ENCODE results near the gene TAF5. TPM values are rescaled to one million over a fixed set of nuclear protein-coding genes. Genes with fewer than 3 reads are reported as not detected.
"Not testable (repeated sequence)": the region's sequence is repeated elsewhere in the genome, so short reads cannot be mapped to it uniquely, and the experiment has no call there.

Gene TAF5
- total RNA-seq: 10 to 100 TPM; 15.3 to 16.8 TPM

DNA sequence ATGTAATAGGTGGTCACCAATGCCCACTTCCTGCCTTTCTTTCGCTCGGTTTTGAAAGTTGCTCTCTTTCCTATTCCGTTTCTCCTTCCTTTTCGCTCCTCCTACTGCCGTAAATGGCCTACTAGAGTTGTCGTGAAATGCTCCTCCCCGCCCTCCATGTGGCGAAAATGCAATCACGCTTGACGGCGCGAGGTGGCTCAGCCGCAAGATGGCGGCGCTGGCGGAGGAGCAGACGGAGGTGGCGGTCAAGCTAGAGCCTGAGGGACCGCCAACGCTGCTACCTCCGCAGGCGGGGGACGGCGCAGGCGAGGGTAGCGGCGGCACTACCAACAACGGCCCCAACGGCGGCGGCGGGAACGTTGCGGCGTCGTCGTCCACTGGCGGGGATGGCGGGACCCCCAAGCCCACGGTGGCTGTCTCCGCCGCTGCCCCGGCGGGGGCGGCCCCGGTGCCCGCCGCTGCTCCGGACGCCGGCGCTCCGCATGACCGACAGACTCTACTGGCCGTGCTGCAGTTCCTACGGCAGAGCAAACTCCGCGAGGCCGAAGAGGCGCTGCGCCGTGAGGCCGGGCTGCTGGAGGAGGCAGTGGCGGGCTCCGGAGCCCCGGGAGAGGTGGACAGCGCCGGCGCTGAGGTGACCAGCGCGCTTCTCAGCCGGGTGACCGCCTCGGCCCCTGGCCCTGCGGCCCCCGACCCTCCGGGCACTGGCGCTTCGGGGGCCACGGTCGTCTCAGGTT is at the start of gene TAF5:
TSS of gene TAF5 (plus strand) at position 195 of the 737 bp plus-strand sequence. CDS start at position 209, 14 bp downstream.
- DNase-seq (peak; percentile 96), ATAC-seq (peak; percentile 64)
- CTCF ChIA-PET: interaction anchor here (1.0 to 2.0 kb wide), 7 partner anchors 15 to 123 kb away, joined by 3 to 7 read pairs (median 4); partner anchors contain the start of gene PCGF6
- peaks cover 10% of the 10 kb centered on the region for H3K36me3 Mint-ChIP-seq
- H3K4me1 Mint-ChIP-seq: peaks cover 28% of the 10 kb centered on the region
- H3K9me3 Mint-ChIP-seq (ENCODE audit: low read depth): no peaks in the 10 kb centered on the region
- H3K27me3 Mint-ChIP-seq: no peaks in the 10 kb centered on the region
- peak within 1 kb of the TSS; percentile 87 for H3K4me3 Mint-ChIP-seq
- peak within 1 kb of the TSS; percentile 86 for H3K27ac Mint-ChIP-seq

- ATAC-seq (no peak), DNase-seq (no peak)
- Mint-ChIP-seq H3K4me3 (no peak overlapping the region), H3K9me3 (ENCODE audit: low read depth) (no peaks in the 10 kb centered on the region), H3K4me1 (no peaks in the 10 kb centered on the region), H3K36me3 (peaks cover 32% of the 10 kb centered on the region), H3K27me3 (no peaks in the 10 kb centered on the region), H3K27ac (no peak overlapping the region)
- CTCF ChIA-PET: interaction anchor here (0.6 kb wide), 1 partner anchor 407 kb away, joined by 3 read pairs; no protein-coding TSS in a partner anchor
These were observed 39.9 kb upstream of the TAF5 start for GRCh38 chr10:103327906-103328305.

DNA sequence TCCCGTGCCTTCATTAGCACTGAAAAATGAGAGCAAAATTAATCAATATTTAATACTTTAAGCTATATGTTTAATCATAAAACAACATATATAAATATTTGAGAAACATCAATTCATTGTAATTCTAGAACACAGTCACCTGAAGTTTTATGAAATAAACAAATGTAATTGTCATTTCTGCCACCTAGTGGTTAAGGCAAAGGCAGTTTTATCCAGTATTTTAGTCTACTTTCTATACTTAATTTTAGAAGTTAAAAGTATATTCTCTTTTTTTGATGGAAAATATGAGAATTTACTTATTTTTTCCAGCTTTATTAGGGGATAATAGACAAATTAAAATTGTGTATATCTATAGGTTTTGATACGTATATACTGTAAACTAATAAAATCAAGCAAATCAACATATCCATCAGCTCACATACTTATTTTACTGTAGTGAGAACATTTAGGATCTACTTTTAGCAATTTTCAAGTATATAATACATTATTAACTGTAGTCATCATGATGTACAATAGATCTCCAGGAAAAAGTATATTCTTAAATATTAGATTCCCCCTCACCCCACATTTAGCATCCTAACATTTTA is 33.7 kb upstream of the TAF5 start:
- DNase-seq (no peak), ATAC-seq (no peak)
- Mint-ChIP-seq H3K27me3 (no peaks in the 10 kb centered on the region), H3K27ac (no peak overlapping the region), H3K4me1 (peaks cover 2% of the 10 kb centered on the region), H3K36me3 (peaks cover 27% of the 10 kb centered on the region), H3K9me3 (ENCODE audit: low read depth) (no peaks in the 10 kb centered on the region), H3K4me3 (no peak overlapping the region)
- CTCF ChIA-PET: interaction anchor here (0.6 to 2.0 kb wide), 17 partner anchors 9 to 590 kb away, joined by 3 to 15 read pairs (median 3); partner anchors contain the start of genes CNNM2, PCGF6 and WBP1L

DNA sequence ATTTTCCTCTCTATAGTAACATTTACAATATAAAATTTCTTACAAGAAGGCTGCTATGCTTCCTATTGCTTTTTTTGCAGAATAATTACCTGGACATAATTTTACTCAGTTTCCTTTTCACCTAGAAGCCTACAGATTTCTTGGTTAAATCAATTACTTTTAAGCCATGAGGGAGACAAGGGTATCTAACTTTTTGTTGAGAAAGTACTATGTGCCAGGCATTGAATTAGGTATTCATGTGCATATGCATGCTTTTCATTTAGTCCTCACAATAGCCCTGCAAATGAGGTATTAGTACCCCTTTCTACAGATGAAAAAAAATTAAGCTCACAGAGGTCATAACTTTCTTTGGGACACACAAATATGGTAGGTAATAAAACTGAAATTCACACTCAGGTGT is 33.2 kb upstream of the TAF5 start:
- CTCF ChIA-PET: interaction anchor here (0.6 to 2.0 kb wide), 16 partner anchors 10 to 1059 kb away, joined by 3 to 15 read pairs (median 3); partner anchors contain the start of genes CNNM2, PCGF6 and WBP1L

DNA sequence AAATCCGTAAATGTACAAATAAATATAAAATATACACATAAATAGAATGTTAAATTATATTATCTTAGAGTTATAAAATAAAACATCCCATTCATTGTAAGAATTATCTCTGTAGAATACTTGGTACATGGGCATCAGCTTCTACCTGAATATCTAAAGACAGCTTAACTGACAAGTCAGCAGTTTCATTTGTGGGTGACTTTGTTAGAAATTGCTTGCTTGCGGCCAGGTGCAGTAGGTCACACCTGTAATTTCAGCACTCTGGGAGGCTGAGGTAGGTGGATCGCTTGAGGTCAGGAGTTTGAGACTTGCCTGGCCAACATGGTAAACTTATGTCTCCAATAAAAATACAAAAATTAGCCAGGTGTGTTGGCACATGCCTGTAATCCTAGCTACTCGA is 31.4 kb upstream of the TAF5 start:
- peaks cover 2% of the 10 kb centered on the region for H3K4me1 Mint-ChIP-seq
- no peaks in the 10 kb centered on the region for H3K27me3 Mint-ChIP-seq
- CTCF ChIA-PET: interaction anchor here (0.8 to 1.6 kb wide), 2 partner anchors 17 to 28 kb away, joined by 3 to 4 read pairs; no protein-coding TSS in a partner anchor
- no peaks in the 10 kb centered on the region for H3K9me3 Mint-ChIP-seq (ENCODE audit: low read depth)
- no peak for ATAC-seq
- no peak for DNase-seq
- H3K36me3 Mint-ChIP-seq: peaks cover 23% of the 10 kb centered on the region
- no peak overlapping the region for H3K4me3 Mint-ChIP-seq
- no peak overlapping the region for H3K27ac Mint-ChIP-seq

More for the DNA sequence above, 33.2 kb upstream of the TAF5 start:
- H3K9me3 Mint-ChIP-seq (ENCODE audit: low read depth): no peaks in the 10 kb centered on the region
- H3K27me3 Mint-ChIP-seq: no peaks in the 10 kb centered on the region
- ATAC-seq: no peak
- no peak overlapping the region for H3K4me3 Mint-ChIP-seq
- H3K27ac Mint-ChIP-seq: no peak overlapping the region
- peaks cover 2% of the 10 kb centered on the region for H3K4me1 Mint-ChIP-seq
- no peak for DNase-seq
- H3K36me3 Mint-ChIP-seq: peaks cover 28% of the 10 kb centered on the region

DNA sequence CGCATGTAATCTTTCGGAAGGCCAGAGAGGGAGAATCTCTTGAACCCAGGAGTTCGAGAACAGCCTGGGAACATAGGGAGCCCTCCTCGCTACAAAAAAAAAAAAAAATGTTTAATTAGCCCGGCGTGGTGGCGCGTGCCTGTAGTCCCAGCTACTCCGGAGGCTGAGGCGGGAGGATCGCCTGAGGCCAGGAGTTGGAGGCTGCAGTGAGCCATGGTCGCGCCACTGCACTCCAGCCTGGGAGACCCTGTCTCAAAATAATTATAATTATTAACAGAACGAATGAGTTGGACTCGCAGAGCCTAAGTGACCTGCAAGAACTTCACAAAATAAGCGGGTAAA is 17.6 kb upstream of the TAF5 start:
- Mint-ChIP-seq H3K36me3 (peaks cover 14% of the 10 kb centered on the region), H3K27ac (peak overlapping the region; percentile 87), H3K9me3 (ENCODE audit: low read depth) (no peaks in the 10 kb centered on the region), H3K4me3 (peak overlapping the region; percentile 85), H3K27me3 (no peaks in the 10 kb centered on the region), H3K4me1 (peaks cover 9% of the 10 kb centered on the region)
- DNase-seq (no peak), ATAC-seq (peak; percentile 6)
- CTCF ChIA-PET: interaction anchor here (0.6 to 2.8 kb wide), 6 partner anchors 16 to 432 kb away, joined by 3 to 12 read pairs (median 6); partner anchors contain the start of genes ATP5MK, CNNM2, PDCD11 and TAF5

GRCh38 chr10:103350517-103351260 is 17.1 kb upstream of the TAF5 start, which contains the start of gene PCGF6:
PCGF6 (minus strand) TSS chr10:103351140; CDS start chr10:103351066, 74 bp downstream.
- Mint-ChIP-seq H3K4me1 (peaks cover 9% of the 10 kb centered on the region), H3K27me3 (no peaks in the 10 kb centered on the region), H3K36me3 (peaks cover 13% of the 10 kb centered on the region), H3K9me3 (ENCODE audit: low read depth) (no peaks in the 10 kb centered on the region), H3K27ac (peak within 1 kb of the TSS; percentile 87), H3K4me3 (peak within 1 kb of the TSS; percentile 85)
- DNase-seq: peak; percentile 81
- CTCF ChIA-PET: interaction anchor here (0.6 to 2.8 kb wide), 10 partner anchors 17 to 515 kb away, joined by 3 to 12 read pairs (median 4); partner anchors contain the start of genes ATP5MK, CNNM2, PDCD11 and TAF5
- peak; percentile 86 for ATAC-seq

DNA sequence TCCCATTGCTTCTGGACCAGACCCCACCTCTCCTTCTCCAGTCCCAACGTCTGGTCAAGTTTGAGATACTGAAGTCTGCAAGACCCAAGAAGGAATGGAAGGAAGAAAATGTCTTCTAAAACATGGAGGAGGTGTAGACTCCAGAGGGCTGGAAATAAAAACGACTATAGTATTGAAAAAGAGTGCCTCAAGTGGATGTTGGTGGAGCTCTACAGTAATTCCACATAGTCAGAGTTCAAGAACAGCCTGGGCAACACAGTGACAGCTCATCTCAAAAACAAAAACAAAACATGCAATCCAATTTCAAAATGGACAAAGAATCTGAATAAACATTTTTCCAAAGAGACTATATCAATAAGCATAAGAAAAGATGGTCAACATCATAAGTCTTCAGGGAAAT is 14.5 kb upstream of the TAF5 start:
- Mint-ChIP-seq H3K4me3 (no peak overlapping the region), H3K9me3 (ENCODE audit: low read depth) (no peaks in the 10 kb centered on the region), H3K27ac (no peak overlapping the region), H3K27me3 (no peaks in the 10 kb centered on the region), H3K36me3 (peaks cover 7% of the 10 kb centered on the region), H3K4me1 (peaks cover 9% of the 10 kb centered on the region)
- CTCF ChIA-PET: interaction anchor here (0.7 to 1.6 kb wide), 5 partner anchors 14 to 543 kb away, joined by 3 to 7 read pairs (median 3); partner anchors contain the start of gene TAF5
- no peak for ATAC-seq
- no peak for DNase-seq

- H3K27me3 Mint-ChIP-seq; H3K4me1 Mint-ChIP-seq; H3K4me3 Mint-ChIP-seq; ATAC-seq; DNase-seq; H3K27ac Mint-ChIP-seq; H3K36me3 Mint-ChIP-seq; H3K9me3 Mint-ChIP-seq (ENCODE audit: low read depth): not testable (repeated sequence)
- CTCF ChIA-PET: interaction anchor here (1.6 kb wide), 1 partner anchor 14 kb away, joined by 3 read pairs; no protein-coding TSS in a partner anchor
These were observed 13.2 kb upstream of the TAF5 start for GRCh38 chr10:103354567-103354966.

GRCh38 chr10:103355906-103356599 is 11.7 kb upstream of the TAF5 start:
- Mint-ChIP-seq H3K4me1 (peaks cover 2% of the 10 kb centered on the region), H3K9me3 (ENCODE audit: low read depth) (no peaks in the 10 kb centered on the region), H3K27ac (no peak overlapping the region), H3K36me3 (peaks cover 1% of the 10 kb centered on the region), H3K4me3 (no peak overlapping the region), H3K27me3 (no peaks in the 10 kb centered on the region)
- CTCF ChIA-PET: no interaction called here
- ATAC-seq: no peak
- DNase-seq: no peak

DNA sequence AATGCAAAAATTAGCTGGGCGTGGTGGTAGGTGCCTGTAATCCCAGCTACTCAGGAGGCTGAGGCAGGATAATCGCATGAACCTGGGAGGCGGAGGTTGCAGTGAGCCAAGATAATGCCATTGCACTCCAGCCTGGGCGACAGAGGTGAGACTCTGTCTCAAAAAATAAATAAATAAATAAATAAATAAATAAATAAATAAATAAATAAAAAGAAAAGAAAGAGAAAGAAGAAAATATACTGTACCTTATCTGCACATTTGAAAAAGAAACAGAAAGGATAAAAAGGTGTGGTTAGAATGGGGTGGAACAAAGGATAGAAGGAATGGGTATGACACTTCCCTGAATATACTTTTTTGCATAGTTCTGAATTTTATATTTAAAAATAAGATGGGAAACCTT is 8.3 kb upstream of the TAF5 start:
- H3K9me3 Mint-ChIP-seq (ENCODE audit: low read depth); H3K36me3 Mint-ChIP-seq; H3K4me1 Mint-ChIP-seq; DNase-seq; H3K4me3 Mint-ChIP-seq; H3K27ac Mint-ChIP-seq; ATAC-seq; H3K27me3 Mint-ChIP-seq; CTCF ChIA-PET: not testable (repeated sequence)

DNA sequence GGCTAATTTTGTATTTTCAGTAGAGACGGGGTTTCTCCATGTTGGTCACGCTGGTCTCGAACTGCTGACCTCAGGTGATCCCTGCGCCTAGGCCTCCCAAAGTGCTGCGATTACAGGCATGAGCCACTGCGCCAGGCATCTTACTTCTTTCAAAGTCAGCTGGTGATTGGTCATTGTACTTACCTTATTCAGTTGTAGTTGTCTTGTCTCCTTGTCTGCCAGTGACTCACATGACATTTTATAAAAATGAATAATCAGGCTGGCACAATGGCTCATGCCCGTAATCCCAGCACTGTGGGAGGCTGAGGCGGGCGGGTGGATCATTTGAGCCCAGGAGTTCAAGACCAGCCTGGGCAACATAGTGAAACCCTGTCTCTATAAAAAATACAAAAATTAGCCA is 7.0 kb upstream of the TAF5 start:
- H3K4me3 Mint-ChIP-seq; H3K36me3 Mint-ChIP-seq; DNase-seq; H3K27me3 Mint-ChIP-seq; CTCF ChIA-PET; H3K4me1 Mint-ChIP-seq; ATAC-seq; H3K9me3 Mint-ChIP-seq (ENCODE audit: low read depth); H3K27ac Mint-ChIP-seq: not testable (repeated sequence)
